RWPE2 (cell line): ENCODE results near the gene FANK1.

Experiments
- ATAC-seq: fragments of 200-7000 bp; cut with Tn5 transposase; 3 replicates; pipeline ENCODE4 v1.9.1; 2021; ENCODE audit warnings: low read depth
- DNase-seq: peaks from one replicate; pipeline ENCODE4 v3.0.0-alpha.2; 2020; ENCODE audit warnings: low spot score
- H3K27ac ChIP-seq: fragments of 450-650 bp; 2 replicates; pipeline ENCODE4 v1.5.1; 2017; ENCODE audit warnings: mild to moderate bottlenecking; ENCODE audit not compliant: poor library complexity, severe bottlenecking
- H3K27me3 ChIP-seq: fragments of 250-450 bp; sonication (Bioruptor Pico); 2 replicates; pipeline ENCODE4 v1.5.1; 2021; ENCODE audit warnings: mild to moderate bottlenecking, moderate library complexity; ENCODE audit not compliant: insufficient read depth, poor library complexity, severe bottlenecking
- H3K36me3 ChIP-seq: fragments of 250-450 bp; sonication (Bioruptor Pico); 2 replicates; pipeline ENCODE4 v1.5.1; 2020; ENCODE audit warnings: low read depth, mild to moderate bottlenecking, moderate library complexity
- H3K4me1 ChIP-seq: fragments of 250-450 bp; sonication (Bioruptor Pico); 2 replicates; pipeline ENCODE4 v1.5.1; 2021; ENCODE audit warnings: mild to moderate bottlenecking, moderate library complexity; ENCODE audit not compliant: insufficient read depth, poor library complexity, severe bottlenecking
- H3K4me3 ChIP-seq: fragments of 250-450 bp; sonication (Bioruptor Pico); 2 replicates; pipeline ENCODE4 v1.5.1; 2021; ENCODE audit warnings: mild to moderate bottlenecking, moderate library complexity; ENCODE audit not compliant: severe bottlenecking
- H3K9me3 ChIP-seq: fragments of 250-450 bp; sonication (Bioruptor Pico); 2 replicates; pipeline ENCODE4 v1.5.1; 2021; ENCODE audit warnings: mild to moderate bottlenecking, moderate library complexity; ENCODE audit not compliant: severe bottlenecking
- CTCF ChIP-seq: fragments of 450-650 bp; IDR thresholded peaks from one replicate; pipeline ENCODE4 v1.5.1; 2017; ENCODE audit warnings: mild to moderate bottlenecking, moderate library complexity; ENCODE audit not compliant: poor library complexity, severe bottlenecking

FANK1 gene

GRCh38 chr10:125850766-125851731 is 45.3 kb upstream of the FANK1 start:
- Histone ChIP-seq H3K4me3 (no peak overlapping the region), H3K36me3 (peaks cover 60% of the 10 kb centered on the region), H3K4me1 (no peaks in the 10 kb centered on the region), H3K9me3 (no peaks in the 10 kb centered on the region), H3K27ac (no peak overlapping the region), H3K27me3 (no peaks in the 10 kb centered on the region)
- no peak for ATAC-seq
- no peak for TF ChIP-seq CTCF
- no peak for DNase-seq

- H3K27me3 ChIP-seq, result no peaks in the 10 kb centered on the region
- no peak for ATAC-seq
- peaks cover 58% of the 10 kb centered on the region for H3K36me3 ChIP-seq
Measured at GRCh38 chr10:125852487-125852886, 43.9 kb upstream of the FANK1 start.

GRCh38 chr10:125857185-125857760 is 39.1 kb upstream of the FANK1 start:
- peaks cover 45% of the 10 kb centered on the region for H3K36me3 ChIP-seq
- no peaks in the 10 kb centered on the region for H3K27me3 ChIP-seq
- H3K27ac ChIP-seq, result no peak overlapping the region
- no peaks in the 10 kb centered on the region for H3K9me3 ChIP-seq
- DNase-seq (no peak), ATAC-seq (no peak)
- H3K4me1 ChIP-seq, result no peaks in the 10 kb centered on the region
- TF ChIP-seq CTCF, result no peak
- H3K4me3 ChIP-seq, result no peak overlapping the region

More at GRCh38 chr10:125852487-125852886, 43.9 kb upstream of the FANK1 start:
- Histone ChIP-seq H3K4me3 (no peak overlapping the region), H3K4me1 (no peaks in the 10 kb centered on the region), H3K27ac (no peak overlapping the region), H3K9me3 (no peaks in the 10 kb centered on the region)
- no peak for TF ChIP-seq CTCF
- no peak for DNase-seq

- no peak overlapping the region for H3K4me3 ChIP-seq
- no peak for DNase-seq
- no peak overlapping the region for H3K27ac ChIP-seq
- no peaks in the 10 kb centered on the region for H3K4me1 ChIP-seq
- no peak for TF ChIP-seq CTCF
- H3K9me3 ChIP-seq, result no peaks in the 10 kb centered on the region
- ATAC-seq, result no peak
- H3K36me3 ChIP-seq, result peaks cover 43% of the 10 kb centered on the region
- no peaks in the 10 kb centered on the region for H3K27me3 ChIP-seq
Measured at GRCh38 chr10:125859128-125859817, 37.1 kb upstream of the FANK1 start.
